Activated CD4-positive, CD25-positive, alpha-beta regulatory T cell (primary cell): ENCODE results near the gene GTF2IRD1.
"Not testable (repeated sequence)": the region's sequence is repeated elsewhere in the genome, so short reads cannot be mapped to it uniquely, and the experiment has no call there.

ENCODE experiments used
- DNase-seq, 4 experiments: peaks; one replicate each; lab custom pipeline; 2025; lab: John Stamatoyannopoulos, UW

Gene GTF2IRD1

GRCh38 chr7:74470504-74470903 is 16.8 kb downstream of the GTF2IRD1 start:
- DNase-seq = no peak

DNA sequence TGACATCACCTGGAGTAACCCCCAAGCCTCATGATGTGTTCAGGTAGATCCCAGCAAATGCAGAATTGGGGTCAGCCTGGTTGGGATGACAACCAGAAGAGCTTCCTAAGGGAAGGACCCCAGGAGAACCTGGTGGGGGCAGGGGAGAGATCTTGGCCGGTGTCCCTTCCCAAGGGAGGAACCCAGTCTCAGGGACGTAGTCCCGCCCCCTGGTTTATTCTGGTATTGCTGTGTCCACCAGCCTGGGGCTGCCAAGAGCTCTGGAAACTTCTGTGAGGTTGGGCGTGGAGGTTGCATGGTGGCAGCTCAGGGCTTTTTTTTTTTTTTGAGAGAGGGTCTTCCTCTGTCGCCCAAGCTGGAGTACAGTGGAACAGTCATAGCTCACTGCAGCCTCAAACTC is 19.4 kb downstream of the GTF2IRD1 start:
- no peak for DNase-seq

- no peak for DNase-seq
Measured at GRCh38 chr7:74474271-74474865, 20.7 kb downstream of the GTF2IRD1 start.

DNA sequence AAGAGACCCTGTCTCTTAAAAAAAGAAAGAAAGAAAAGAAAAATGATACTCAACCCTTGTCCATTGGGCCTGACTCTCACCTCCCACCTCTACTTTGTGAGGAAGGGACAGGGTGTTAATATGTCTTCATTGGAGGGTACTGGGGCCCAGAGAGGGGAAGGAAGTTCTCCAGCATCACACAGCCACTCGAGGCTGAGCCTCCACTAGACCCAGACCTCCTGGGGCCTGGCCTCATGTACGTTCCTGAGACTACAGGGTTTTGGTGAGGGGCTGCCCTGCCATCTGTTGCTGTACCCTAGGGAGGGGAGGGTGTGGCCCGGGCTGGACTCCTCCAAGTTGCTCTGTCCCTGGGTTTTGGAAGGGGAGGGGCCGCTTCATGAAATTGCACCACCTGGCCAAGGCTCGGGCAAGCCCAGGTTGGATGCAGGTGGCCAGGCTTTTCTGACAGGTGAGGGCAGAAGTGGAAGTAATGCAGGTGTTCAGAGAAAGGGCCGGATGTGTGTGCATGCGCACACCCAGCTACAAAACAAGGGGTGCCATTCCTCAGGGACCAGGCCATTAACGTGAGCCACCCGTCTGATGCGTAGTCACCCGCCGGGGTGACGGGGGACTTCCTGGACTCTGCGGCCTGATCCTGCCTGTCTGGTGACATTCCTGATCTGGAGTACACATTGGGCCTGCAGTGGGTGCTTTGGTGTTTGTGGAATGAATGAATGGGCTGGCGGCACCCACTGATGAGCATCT is 21.7 kb downstream of the GTF2IRD1 start:
- no peak for DNase-seq

GRCh38 chr7:74475987-74476350 is 22.3 kb downstream of the GTF2IRD1 start:
- DNase-seq = no peak

DNA sequence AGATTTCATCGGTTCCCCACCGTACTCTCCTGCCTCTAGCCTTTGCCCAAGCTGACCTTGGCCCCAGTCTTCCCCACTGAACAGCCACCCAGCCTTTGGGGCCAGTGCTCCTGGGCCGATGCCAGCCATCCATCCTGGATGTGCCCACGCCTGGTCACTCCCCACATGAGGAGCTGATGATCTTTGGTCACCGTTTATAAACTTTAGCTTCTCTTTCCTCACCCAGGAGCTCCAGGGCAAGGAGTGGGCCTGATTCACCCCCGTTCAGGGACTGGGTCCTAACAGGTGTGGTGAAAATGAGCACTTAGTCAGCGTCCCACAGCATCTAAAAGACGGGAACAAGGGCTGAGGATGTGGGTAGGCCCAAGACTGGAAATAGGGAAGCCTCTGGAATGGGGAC is 22.9 kb downstream of the GTF2IRD1 start:
- no peak for DNase-seq

- no peak for DNase-seq
Measured at GRCh38 chr7:74478671-74479065, 25.0 kb downstream of the GTF2IRD1 start.

GRCh38 chr7:74479066-74479781 is 25.5 kb downstream of the GTF2IRD1 start:
- no peak for DNase-seq

- DNase-seq = no peak
Measured at GRCh38 chr7:74479961-74480829, 26.5 kb downstream of the GTF2IRD1 start.

GRCh38 chr7:74480861-74481417 is 27.2 kb downstream of the GTF2IRD1 start:
- no peak for DNase-seq

GRCh38 chr7:74481458-74482196 is 27.9 kb downstream of the GTF2IRD1 start:
- DNase-seq = no peak

GRCh38 chr7:74482197-74482467 is 28.4 kb downstream of the GTF2IRD1 start:
- DNase-seq = no peak

GRCh38 chr7:74482629-74483401 is 29.1 kb downstream of the GTF2IRD1 start:
- DNase-seq = no peak

- DNase-seq = no peak
Measured at GRCh38 chr7:74483402-74484336, 30.0 kb downstream of the GTF2IRD1 start.

DNA sequence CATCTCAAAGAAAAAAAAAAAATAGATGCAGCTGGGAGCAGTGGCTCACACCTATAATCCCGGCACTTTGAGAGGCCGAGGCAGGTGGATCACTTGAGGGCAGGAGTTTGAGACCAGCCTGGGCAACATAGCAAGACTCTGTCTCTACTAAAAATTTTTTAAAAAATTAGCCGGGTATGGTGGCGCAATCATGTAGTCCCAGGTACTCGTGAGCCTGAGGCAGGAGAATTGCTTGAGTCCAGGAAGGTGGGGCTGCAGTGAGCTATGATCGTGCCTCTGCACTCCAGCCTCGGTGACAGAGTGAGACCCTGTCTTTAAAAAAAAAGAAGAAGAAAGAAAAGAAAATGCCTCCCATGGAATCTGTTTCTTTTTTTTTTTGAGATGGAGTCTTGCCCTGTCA is 31.9 kb downstream of the GTF2IRD1 start:
- no peak for DNase-seq

DNA sequence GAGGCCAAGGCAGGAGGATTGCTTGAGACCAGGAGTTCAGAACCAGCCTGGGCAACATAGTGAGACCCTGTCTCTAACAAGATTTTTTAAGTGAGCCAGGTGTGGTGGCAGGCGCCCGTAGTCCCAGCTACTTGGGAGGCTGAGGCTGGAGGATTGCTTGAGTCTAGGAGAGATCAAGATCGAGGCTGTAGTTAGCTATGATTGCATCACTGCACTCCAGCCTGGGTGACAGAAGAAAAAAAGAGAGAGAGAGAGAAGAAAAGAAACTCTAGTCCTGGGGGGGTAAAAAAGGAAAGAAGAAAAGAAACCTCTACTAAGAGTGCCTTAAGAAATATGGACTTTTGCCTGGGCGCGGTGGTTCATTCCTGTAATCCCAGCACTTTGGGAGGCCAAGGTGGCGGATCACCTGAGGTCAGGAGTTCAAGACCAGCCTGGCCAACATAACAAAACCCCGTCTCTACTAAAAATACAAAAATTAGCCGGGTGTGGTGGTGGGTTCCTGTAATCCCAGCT is 34.9 kb downstream of the GTF2IRD1 start:
- DNase-seq = not testable (repeated sequence)

DNA sequence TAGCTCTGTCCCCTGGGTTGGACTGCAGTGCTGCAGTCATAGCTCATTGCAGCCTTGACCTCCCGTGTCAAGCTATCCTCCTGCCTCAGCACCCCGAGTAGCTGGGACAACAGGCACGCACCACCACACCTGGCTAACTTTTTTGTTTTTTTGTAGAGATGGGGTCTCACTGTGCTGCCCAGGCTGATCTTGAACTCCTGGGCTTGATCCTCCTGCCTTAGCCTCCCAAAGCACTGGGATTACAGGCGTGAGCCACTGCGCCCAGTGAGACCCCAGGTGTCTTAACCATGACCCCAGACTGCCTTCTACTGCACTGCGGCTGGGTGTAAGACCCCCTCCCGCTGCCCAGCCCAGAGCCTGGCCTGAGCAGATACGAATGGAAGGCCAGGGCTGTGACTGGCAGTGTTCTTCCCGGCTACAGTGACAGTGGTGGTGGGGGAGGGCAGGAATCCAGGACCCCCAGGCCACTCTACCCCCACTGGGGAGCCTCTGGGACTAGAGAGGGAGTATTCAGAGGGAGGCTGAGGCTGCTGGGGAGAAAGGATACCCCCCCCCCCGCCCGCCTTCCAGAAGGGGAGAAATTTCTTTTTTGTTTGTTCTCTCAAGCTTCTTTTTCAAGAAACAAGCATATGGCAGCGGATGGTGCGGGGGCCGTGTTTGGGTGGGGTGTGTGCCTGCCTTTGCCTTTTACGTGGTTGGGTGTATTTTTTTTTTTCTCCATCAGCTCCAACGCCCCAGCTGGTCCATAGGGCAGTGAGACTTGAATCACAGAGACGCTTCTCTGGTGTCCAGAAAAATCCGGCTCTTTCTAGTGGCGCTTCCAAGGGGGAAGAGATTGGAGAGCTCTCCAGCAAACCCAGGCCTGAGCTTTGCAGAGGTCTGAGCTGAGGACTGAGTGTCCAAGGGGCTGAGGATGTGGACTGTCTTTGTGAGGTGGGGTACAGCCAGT is 36.6 kb downstream of the GTF2IRD1 start:
- no peak for DNase-seq

- DNase-seq = not testable (repeated sequence)
Measured at GRCh38 chr7:74491490-74491889, 37.8 kb downstream of the GTF2IRD1 start.
